Measurements from ENCODE around the gene TNFSF8.

- TF ChIP-seq, protein P1, sequence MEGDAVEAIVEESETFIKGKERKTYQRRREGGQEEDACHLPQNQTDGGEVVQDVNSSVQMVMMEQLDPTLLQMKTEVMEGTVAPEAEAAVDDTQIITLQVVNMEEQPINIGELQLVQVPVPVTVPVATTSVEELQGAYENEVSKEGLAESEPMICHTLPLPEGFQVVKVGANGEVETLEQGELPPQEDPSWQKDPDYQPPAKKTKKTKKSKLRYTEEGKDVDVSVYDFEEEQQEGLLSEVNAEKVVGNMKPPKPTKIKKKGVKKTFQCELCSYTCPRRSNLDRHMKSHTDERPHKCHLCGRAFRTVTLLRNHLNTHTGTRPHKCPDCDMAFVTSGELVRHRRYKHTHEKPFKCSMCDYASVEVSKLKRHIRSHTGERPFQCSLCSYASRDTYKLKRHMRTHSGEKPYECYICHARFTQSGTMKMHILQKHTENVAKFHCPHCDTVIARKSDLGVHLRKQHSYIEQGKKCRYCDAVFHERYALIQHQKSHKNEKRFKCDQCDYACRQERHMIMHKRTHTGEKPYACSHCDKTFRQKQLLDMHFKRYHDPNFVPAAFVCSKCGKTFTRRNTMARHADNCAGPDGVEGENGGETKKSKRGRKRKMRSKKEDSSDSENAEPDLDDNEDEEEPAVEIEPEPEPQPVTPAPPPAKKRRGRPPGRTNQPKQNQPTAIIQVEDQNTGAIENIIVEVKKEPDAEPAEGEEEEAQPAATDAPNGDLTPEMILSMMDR (IDR thresholded peaks at IDR 0.05) = no peak
- no peak for TF ChIP-seq EP300 (IDR thresholded peaks at IDR 0.05)
These were observed 40.6 kb downstream of the TNFSF8 start for GRCh38 chr9:114889802-114890224.
